Ovary (tissue), 9 donors: Measurements from ENCODE around the gene EIF2B2. TPM values are rescaled to one million over a fixed set of nuclear protein-coding genes. Genes with fewer than 3 reads are reported as not detected.
"Not testable (repeated sequence)": the region's sequence is repeated elsewhere in the genome, so short reads cannot be mapped to it uniquely, and the experiment has no call there.

ENCODE experiments used
- DNase-seq, 5 donors: peaks; one replicate each; pipeline ENCODE4 v3.0.0-alpha.2; 2019 to 2020
- H3K27ac ChIP-seq, 2 donors: fragments of 200-600 bp; one replicate each; pipeline versions ENCODE4 v1.5.1 to v1.8.0; 2019 to 2022
- H3K27me3 ChIP-seq: fragments of 200-600 bp; one replicate; pipeline ENCODE4 v1.8.0; 2022
- H3K36me3 ChIP-seq: fragments of 200-600 bp; sonication (generic); one replicate; pipeline ENCODE4 v1.5.1; 2019
- H3K4me1 ChIP-seq: one replicate; pipeline ENCODE4 v1.8.1; 2013; ENCODE audit warnings: mild to moderate bottlenecking, moderate library complexity; ENCODE audit not compliant: insufficient read depth
- H3K4me3 ChIP-seq: fragments of 200-600 bp; sonication (generic); one replicate; pipeline ENCODE4 v1.5.1; 2017
- H3K9me3 ChIP-seq, 2 donors: fragments of 200-600 bp in 1 of 2; sonication (generic) in 1 of 2; one replicate each; pipeline versions ENCODE4 v1.5.1 to v1.8.1; 2013 to 2019; ENCODE audit warnings: mild to moderate bottlenecking in 1 of 2, moderate library complexity in 1 of 2
- EP300 ChIP-seq: sonication (generic); formaldehyde crosslinking; IDR thresholded peaks from one replicate; pipeline ENCODE4 v1.6.1; 2017; ENCODE audit warnings: antibody characterized with exemption
- POLR2A ChIP-seq: fragments of 450-650 bp; IDR thresholded peaks from one replicate; pipeline ENCODE4 v1.6.1; 2017; ENCODE audit warnings: antibody characterized with exemption, mild to moderate bottlenecking, moderate library complexity
- WGBS, 3 donors: extraction: QIAGEN DNeasy Blood & Tissue Kit in 1 of 3; methylation state at CpG; one replicate each; pipeline versions ENCODE4 v1.1.5 to v1.1.7; 2013 to 2017; 5-methylcytosine and 5-hydroxymethylcytosine counted together
- intact Hi-C, 4 donors: fragments of 100-400 bp; cut with DNase I; formaldehyde crosslinking; loops; one replicate each; pipeline versions ENCODE4 v1.11.0 to v1.15.1; 2022 to 2023
- polyA plus RNA-seq, 2 donors: library from polyadenylated mRNA; stranded (reverse); fragments of 200-250 nt in 1 of 2; fragments of 350-450 nt in 1 of 2; fragmentation: Illumina TruSeq in 1 of 2; extraction: RNeasy Lipid Tissue Mini Kit (QIAGEN cat#74804) in 1 of 2; gene quantifications; one replicate each; pipeline ENCODE4 v1.2.3, GENCODE V29; 2013 to 2014
- total RNA-seq, 7 donors: library from RNA; depleted of rRNA in 2 of 7; stranded (reverse); fragments of >200 nt in 2 of 7; fragmentation: NEBNext Ultra II Directional in 3 of 7; extraction: Animal tissue kit (Norgen Biotek cat#: 25700) in 3 of 7; gene quantifications; one replicate each; pipeline versions ENCODE4 v1.1.0 to v1.2.4, GENCODE V29; 2016 to 2023
- TF ChIP-seq, protein P1 (sequence below), 3 donors: fragments of 450-650 bp in 2 of 3; fragments of 200-600 bp in 1 of 3; IDR thresholded peaks; one replicate each; pipeline versions ENCODE4 v1.5.1 to v1.8.0; 2016 to 2022; ENCODE audit warnings: antibody characterized with exemption in 3 of 3, mild to moderate bottlenecking in 1 of 3
- donor health status: DM: no; HTN: no; CAD: no; lungs with moderate emphysema.
- donor health status: DM: no; HTN: no; CAD: no.
- donor health status: Bipolar disorder and iron deficiency.
- donor health status: DM: yes; HTN: yes; CAD: no.
- donor health status: DM: no; HTN: no; CAD: no.
- donor health status: DM: yes; HTN: yes; CAD: no.

The EIF2B2 gene
- total and polyA plus RNA-seq, 9 donors = 8.8 to 59.9 (median 30.6) TPM

DNA sequence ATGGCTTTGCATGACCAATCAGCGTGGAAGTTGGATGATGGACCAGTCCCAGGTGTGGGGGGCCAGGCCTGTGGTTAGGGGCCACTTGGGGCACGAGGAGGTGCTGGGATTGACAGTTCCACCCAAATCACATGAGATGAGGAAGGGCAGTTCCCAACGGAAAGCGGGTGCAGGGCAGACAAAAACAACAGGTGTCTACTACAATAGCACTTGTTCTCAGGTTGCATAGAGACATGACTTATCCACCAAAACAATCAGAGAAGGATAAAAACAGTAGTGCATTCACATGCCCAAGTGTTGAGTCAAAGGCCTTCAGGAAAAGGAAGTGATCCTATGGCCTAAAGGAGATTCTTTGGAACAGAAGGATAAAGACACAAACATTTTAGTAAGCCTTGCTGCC is 14.6 kb upstream of the EIF2B2 start:
- WGBS, 3 donors = 74 to 88% (median 82%) methylated on average over 4 of the region's 4 CpGs
- H3K27ac ChIP-seq = no peak overlapping the region

DNA sequence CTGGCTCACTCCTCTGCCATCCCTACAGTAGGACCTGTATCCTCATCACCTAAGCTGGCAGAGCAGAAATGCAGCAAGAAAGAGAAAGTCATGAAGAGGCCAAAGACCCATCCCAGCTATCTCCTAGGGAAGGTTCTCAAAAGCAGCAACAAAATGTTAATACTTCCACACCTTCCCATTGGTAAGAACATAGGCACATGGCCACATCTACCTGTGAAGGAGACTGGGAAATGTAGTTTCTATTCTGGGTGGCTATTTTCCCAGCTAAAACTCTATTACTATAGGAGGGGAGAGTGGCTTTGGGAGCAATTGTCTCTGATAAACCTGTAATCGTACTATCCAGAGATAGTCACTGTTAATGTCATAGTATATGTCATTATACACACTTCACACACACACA is 13.7 kb upstream of the EIF2B2 start:
- Histone ChIP-seq H3K4me1 (no peaks in the 10 kb centered on the region), H3K27me3 (no peaks in the 10 kb centered on the region), H3K27ac (no peak overlapping the region), H3K9me3 (no peaks in the 10 kb centered on the region), H3K36me3 (no peaks in the 10 kb centered on the region), H3K4me3 (no peak overlapping the region)
- no peak for DNase-seq
- intact Hi-C loops = no loop called here
- TF ChIP-seq, protein P1, sequence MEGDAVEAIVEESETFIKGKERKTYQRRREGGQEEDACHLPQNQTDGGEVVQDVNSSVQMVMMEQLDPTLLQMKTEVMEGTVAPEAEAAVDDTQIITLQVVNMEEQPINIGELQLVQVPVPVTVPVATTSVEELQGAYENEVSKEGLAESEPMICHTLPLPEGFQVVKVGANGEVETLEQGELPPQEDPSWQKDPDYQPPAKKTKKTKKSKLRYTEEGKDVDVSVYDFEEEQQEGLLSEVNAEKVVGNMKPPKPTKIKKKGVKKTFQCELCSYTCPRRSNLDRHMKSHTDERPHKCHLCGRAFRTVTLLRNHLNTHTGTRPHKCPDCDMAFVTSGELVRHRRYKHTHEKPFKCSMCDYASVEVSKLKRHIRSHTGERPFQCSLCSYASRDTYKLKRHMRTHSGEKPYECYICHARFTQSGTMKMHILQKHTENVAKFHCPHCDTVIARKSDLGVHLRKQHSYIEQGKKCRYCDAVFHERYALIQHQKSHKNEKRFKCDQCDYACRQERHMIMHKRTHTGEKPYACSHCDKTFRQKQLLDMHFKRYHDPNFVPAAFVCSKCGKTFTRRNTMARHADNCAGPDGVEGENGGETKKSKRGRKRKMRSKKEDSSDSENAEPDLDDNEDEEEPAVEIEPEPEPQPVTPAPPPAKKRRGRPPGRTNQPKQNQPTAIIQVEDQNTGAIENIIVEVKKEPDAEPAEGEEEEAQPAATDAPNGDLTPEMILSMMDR (IDR thresholded peaks at IDR 0.05) = no peak
- TF ChIP-seq POLR2A (no peak), EP300 (no peak)
- WGBS, 3 donors = 78 to 85% (median 81%) methylated on average over 1 of the region's 1 CpG

More for the DNA sequence above, 14.6 kb upstream of the EIF2B2 start:
- DNase-seq = no peak
- intact Hi-C loops = no loop called here
- Histone ChIP-seq H3K4me1 (no peaks in the 10 kb centered on the region), H3K36me3 (no peaks in the 10 kb centered on the region), H3K27me3 (no peaks in the 10 kb centered on the region), H3K4me3 (no peak overlapping the region), H3K9me3 (no peaks in the 10 kb centered on the region)
- TF ChIP-seq EP300 = no peak
- TF ChIP-seq, protein P1 (IDR thresholded peaks at IDR 0.05) = no peak
- no peak for TF ChIP-seq POLR2A

DNA sequence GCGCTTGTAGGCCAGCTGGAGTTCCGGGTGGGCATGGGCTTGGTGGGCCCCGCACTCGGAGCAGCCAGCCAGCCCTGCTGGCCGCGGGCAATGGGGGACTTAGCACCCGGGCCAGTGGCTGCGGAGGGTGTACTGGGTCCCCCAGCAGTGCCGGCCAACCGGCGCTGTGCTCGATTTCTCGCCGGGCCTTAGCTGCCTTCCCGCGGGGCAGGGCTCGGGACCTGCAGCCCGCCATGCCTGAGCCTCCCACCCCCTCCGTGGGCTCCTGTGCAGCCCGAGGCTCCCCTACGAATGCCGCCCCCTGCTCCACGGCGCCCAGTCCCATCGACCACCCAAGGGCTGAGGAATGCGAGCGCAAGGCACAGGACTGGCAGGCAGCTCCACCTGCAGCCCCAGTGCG is 8.5 kb upstream of the EIF2B2 start:
- H3K9me3 ChIP-seq, H3K4me3 ChIP-seq, intact Hi-C loops, H3K4me1 ChIP-seq, H3K36me3 ChIP-seq, H3K27ac ChIP-seq, DNase-seq, H3K27me3 ChIP-seq: not testable (repeated sequence)
- 91 to 95% (median 91%) methylated on average over 6 to 28 of the region's 28 CpGs for WGBS, 3 donors

DNA sequence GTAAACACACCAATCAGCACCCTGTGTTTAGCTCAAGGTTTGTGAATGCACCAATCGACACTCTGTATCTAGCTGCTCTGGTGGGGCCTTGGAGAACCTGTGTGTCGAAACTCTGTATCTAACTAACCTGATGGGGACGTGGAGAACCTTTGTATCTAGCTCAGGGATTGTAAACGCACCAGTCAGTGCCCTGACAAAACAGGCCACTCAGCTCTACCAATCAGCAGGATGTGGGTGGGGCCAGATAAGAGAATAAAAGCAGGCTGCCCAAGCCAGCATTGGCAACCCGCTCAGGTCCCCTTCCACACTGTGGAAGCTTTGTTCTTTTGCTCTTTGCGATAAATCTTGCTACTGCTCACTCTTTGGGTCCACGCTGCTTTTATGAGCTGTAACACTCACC is 6.9 kb upstream of the EIF2B2 start:
- H3K27me3 ChIP-seq, DNase-seq, intact Hi-C loops, H3K27ac ChIP-seq, H3K9me3 ChIP-seq, H3K4me1 ChIP-seq, H3K4me3 ChIP-seq, H3K36me3 ChIP-seq: not testable (repeated sequence)
- 91 to 98% (median 92%) methylated on average over 5 to 6 of the region's 7 CpGs for WGBS, 3 donors

DNA sequence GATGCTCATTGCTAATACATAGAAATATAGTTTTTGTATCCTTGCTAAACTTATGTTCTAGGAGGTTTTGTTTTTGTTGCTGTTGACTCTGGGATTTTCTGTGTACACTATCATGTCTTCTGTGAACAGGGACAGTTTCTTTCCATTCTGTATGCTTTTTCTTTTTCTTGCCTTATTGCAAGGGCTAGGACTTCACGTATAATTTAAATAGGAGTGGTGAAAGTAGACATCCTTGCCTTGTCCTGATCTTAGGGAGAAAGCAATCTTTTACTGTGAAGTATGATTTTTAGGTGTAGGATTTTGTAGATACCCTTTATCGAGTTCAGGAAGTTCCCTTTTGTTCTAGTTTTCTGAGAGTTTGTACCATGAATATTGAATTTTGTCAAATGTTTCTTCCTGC is 1.5 kb upstream of the EIF2B2 start:
- no peak overlapping the region for H3K27ac ChIP-seq
- no peaks in the 10 kb centered on the region for H3K36me3 ChIP-seq
- no peak for TF ChIP-seq POLR2A
- H3K4me3 ChIP-seq = no peak overlapping the region
- no peaks in the 10 kb centered on the region for H3K27me3 ChIP-seq
- intact Hi-C loops = no loop called here
- no peak for DNase-seq
- no peaks in the 10 kb centered on the region for H3K9me3 ChIP-seq
- WGBS, 3 donors = 90 to 92% (median 90%) methylated on average over 2 of the region's 2 CpGs
- peaks cover 5% of the 10 kb centered on the region for H3K4me1 ChIP-seq

DNA sequence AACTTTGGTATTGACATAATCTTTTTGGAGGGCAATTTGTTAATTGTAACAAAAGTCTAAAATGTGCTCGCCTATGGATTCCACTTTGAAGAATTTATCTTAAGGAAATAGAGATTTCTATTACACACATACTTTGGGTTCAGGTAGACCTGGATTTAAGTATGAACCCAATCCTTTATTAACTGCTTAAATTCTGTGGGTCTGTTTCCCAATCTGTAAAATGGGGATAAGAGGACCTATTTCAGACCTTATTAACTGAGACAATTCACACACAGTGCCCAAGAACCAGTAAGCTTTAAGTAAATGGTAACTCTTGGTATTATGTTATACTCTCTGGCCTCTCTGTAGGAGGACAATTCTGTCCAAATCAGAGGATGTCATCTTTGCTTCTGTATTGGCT is 822 bp upstream of the EIF2B2 start:
- peaks cover 5% of the 10 kb centered on the region for H3K4me1 ChIP-seq
- H3K36me3 ChIP-seq = no peaks in the 10 kb centered on the region
- H3K27me3 ChIP-seq = no peaks in the 10 kb centered on the region
- WGBS, 3 donors = 88 to 97% (median 96%) methylated on average over 1 of the region's 1 CpG
- peak overlapping the region in 1 of 2 donors; percentile 61 for H3K27ac ChIP-seq
- H3K9me3 ChIP-seq = no peaks in the 10 kb centered on the region
- intact Hi-C loops = no loop called here
- DNase-seq = no peak
- peak overlapping the region; percentile 51 for H3K4me3 ChIP-seq
- TF ChIP-seq EP300 = no peak
- TF ChIP-seq POLR2A = no peak
- TF ChIP-seq, protein P1 (IDR thresholded peaks at IDR 0.05) = no peak
